Memory B cell (primary cell): ENCODE results near the gene RHCE.
"Not testable (repeated sequence)": the region's sequence is repeated elsewhere in the genome, so short reads cannot be mapped to it uniquely, and the experiment has no call there.

ENCODE experiments used
- ATAC-seq: fragments of 150-1000 bp; cut with Tn5 transposase; 2 replicates; pipeline ENCODE4 v1.10.0; 2021; ENCODE audit warnings: low read depth, mild to moderate bottlenecking, moderate library complexity
- DNase-seq, 2 donors: peaks; one replicate each; pipeline ENCODE4 v3.0.0; 2022; ENCODE audit warnings: low spot score in 2 of 2
- H3K27ac Mint-ChIP-seq: one replicate; pipeline ENCODE4 v1.8.0; 2022; ENCODE audit warnings: mild to moderate bottlenecking, moderate library complexity, mixed read lengths
- H3K27me3 Mint-ChIP-seq: one replicate; pipeline ENCODE4 v1.8.0; 2022; ENCODE audit warnings: mixed read lengths
- H3K36me3 Mint-ChIP-seq: one replicate; pipeline ENCODE4 v1.8.0; 2022; ENCODE audit warnings: mild to moderate bottlenecking, mixed read lengths
- H3K4me1 Mint-ChIP-seq: one replicate; pipeline ENCODE4 v1.8.0; 2022; ENCODE audit warnings: mixed read lengths
- H3K4me3 Mint-ChIP-seq: one replicate; pipeline ENCODE4 v1.8.0; 2022; ENCODE audit warnings: mild to moderate bottlenecking, moderate library complexity, mixed read lengths
- H3K9me3 Mint-ChIP-seq: one replicate; pipeline ENCODE4 v1.8.0; 2022; ENCODE audit warnings: mixed read lengths

Gene RHCE

GRCh38 chr1:25444604-25445003 is 24.0 kb upstream of the RHCE start:
- H3K4me3 Mint-ChIP-seq, H3K9me3 Mint-ChIP-seq, ATAC-seq, H3K36me3 Mint-ChIP-seq, H3K27me3 Mint-ChIP-seq, H3K27ac Mint-ChIP-seq, DNase-seq: not testable (repeated sequence)
- peaks cover 21% of the 10 kb centered on the region for H3K4me1 Mint-ChIP-seq

GRCh38 chr1:25443030-25443699 is 22.5 kb upstream of the RHCE start:
- Mint-ChIP-seq H3K4me1 (peaks cover 21% of the 10 kb centered on the region), H3K27ac (no peak overlapping the region), H3K9me3 (no peaks in the 10 kb centered on the region), H3K4me3 (no peak overlapping the region), H3K27me3 (no peaks in the 10 kb centered on the region), H3K36me3 (peaks cover 6% of the 10 kb centered on the region)
- ATAC-seq (no peak), DNase-seq (no peak)

GRCh38 chr1:25442178-25442577 is 21.6 kb upstream of the RHCE start:
- no peak overlapping the region for H3K27ac Mint-ChIP-seq
- no peak overlapping the region for H3K4me3 Mint-ChIP-seq
- peaks cover 6% of the 10 kb centered on the region for H3K36me3 Mint-ChIP-seq
- no peaks in the 10 kb centered on the region for H3K27me3 Mint-ChIP-seq
- no peaks in the 10 kb centered on the region for H3K9me3 Mint-ChIP-seq
- DNase-seq = no peak
- H3K4me1 Mint-ChIP-seq = peaks cover 21% of the 10 kb centered on the region
- ATAC-seq = no peak

- peaks cover 3% of the 10 kb centered on the region for H3K36me3 Mint-ChIP-seq
- no peaks in the 10 kb centered on the region for H3K27me3 Mint-ChIP-seq
- H3K4me1 Mint-ChIP-seq = peaks cover 34% of the 10 kb centered on the region
- ATAC-seq (no peak), DNase-seq (no peak)
- no peaks in the 10 kb centered on the region for H3K9me3 Mint-ChIP-seq
- H3K27ac Mint-ChIP-seq = no peak overlapping the region
- H3K4me3 Mint-ChIP-seq = no peak overlapping the region
Measured at GRCh38 chr1:25439287-25439686, 18.7 kb upstream of the RHCE start.

- Mint-ChIP-seq H3K4me3 (no peak overlapping the region), H3K36me3 (peaks cover 1% of the 10 kb centered on the region), H3K4me1 (peaks cover 37% of the 10 kb centered on the region), H3K27me3 (no peaks in the 10 kb centered on the region), H3K27ac (no peak overlapping the region), H3K9me3 (no peaks in the 10 kb centered on the region)
- ATAC-seq (no peak), DNase-seq (no peak)
Measured at GRCh38 chr1:25437672-25438071, 17.0 kb upstream of the RHCE start.

GRCh38 chr1:25435397-25436108 is 14.9 kb upstream of the RHCE start:
- no peak for DNase-seq
- H3K27me3 Mint-ChIP-seq = no peaks in the 10 kb centered on the region
- H3K27ac Mint-ChIP-seq = peak overlapping the region; percentile 46
- H3K4me3 Mint-ChIP-seq = no peak overlapping the region
- H3K4me1 Mint-ChIP-seq = peaks cover 35% of the 10 kb centered on the region
- ATAC-seq = no peak
- H3K36me3 Mint-ChIP-seq = no peaks in the 10 kb centered on the region
- no peaks in the 10 kb centered on the region for H3K9me3 Mint-ChIP-seq

- H3K27ac Mint-ChIP-seq = peak overlapping the region; percentile 58
- H3K4me3 Mint-ChIP-seq = no peak overlapping the region
- DNase-seq (no peak), ATAC-seq (no peak)
- no peaks in the 10 kb centered on the region for H3K9me3 Mint-ChIP-seq
- no peaks in the 10 kb centered on the region for H3K27me3 Mint-ChIP-seq
- H3K4me1 Mint-ChIP-seq = peaks cover 35% of the 10 kb centered on the region
- H3K36me3 Mint-ChIP-seq = no peaks in the 10 kb centered on the region
Measured at GRCh38 chr1:25433389-25434186, 13.0 kb upstream of the RHCE start.

- no peak overlapping the region for H3K4me3 Mint-ChIP-seq
- H3K36me3 Mint-ChIP-seq = no peaks in the 10 kb centered on the region
- H3K9me3 Mint-ChIP-seq = no peaks in the 10 kb centered on the region
- DNase-seq (no peak), ATAC-seq (no peak)
- no peaks in the 10 kb centered on the region for H3K27me3 Mint-ChIP-seq
- peaks cover 35% of the 10 kb centered on the region for H3K4me1 Mint-ChIP-seq
- H3K27ac Mint-ChIP-seq = no peak overlapping the region
Measured at GRCh38 chr1:25432749-25433388, 12.2 kb upstream of the RHCE start.

- Mint-ChIP-seq H3K4me1 (peaks cover 35% of the 10 kb centered on the region), H3K9me3 (no peaks in the 10 kb centered on the region), H3K36me3 (no peaks in the 10 kb centered on the region), H3K27ac (peak overlapping the region; percentile 87), H3K27me3 (no peaks in the 10 kb centered on the region), H3K4me3 (peak overlapping the region; percentile 86)
- ATAC-seq (no peak), DNase-seq (no peak)
Measured at GRCh38 chr1:25431955-25432719, 11.5 kb upstream of the RHCE start.

- no peaks in the 10 kb centered on the region for H3K9me3 Mint-ChIP-seq
- H3K4me3 Mint-ChIP-seq = peak overlapping the region; percentile 95
- H3K27ac Mint-ChIP-seq = peak overlapping the region; percentile 99
- DNase-seq = peak; percentile 79
- peak; percentile 57 for ATAC-seq
- peaks cover 31% of the 10 kb centered on the region for H3K4me1 Mint-ChIP-seq
- no peaks in the 10 kb centered on the region for H3K27me3 Mint-ChIP-seq
- H3K36me3 Mint-ChIP-seq = no peaks in the 10 kb centered on the region
Measured at GRCh38 chr1:25430967-25431881, 10.6 kb upstream of the RHCE start.

- Mint-ChIP-seq H3K4me1 (peaks cover 23% of the 10 kb centered on the region), H3K36me3 (no peaks in the 10 kb centered on the region), H3K27ac (peak within 1 kb of the TSS; percentile 99), H3K4me3 (peak within 1 kb of the TSS; percentile 95), H3K27me3 (no peaks in the 10 kb centered on the region), H3K9me3 (no peaks in the 10 kb centered on the region)
- DNase-seq = peak; percentile 96 to 98
- ATAC-seq = peak; percentile 80
Measured at GRCh38 chr1:25430073-25430966, 9.7 kb upstream of the RHCE start, which contains the start of gene MACO1. TSS of gene MACO1 (plus strand) at chr1:25430897. CDS start at chr1:25431099, 202 bp downstream.
